Measurements from ENCODE around the gene XIST.

Gene XIST

GRCh38 chrX:73785493-73785892 lies 67.0 kb downstream of the XIST start:
- DNase-seq: no peak
